Lower leg skin (tissue), 3 donors: Measurements from ENCODE around the gene FCMR.

ENCODE experiments used
- POLR2A ChIP-seq, 2 donors: fragments of 450-650 bp; IDR thresholded peaks; one replicate each; pipeline ENCODE4 v1.6.1; 2016 to 2017; ENCODE audit warnings: antibody characterized with exemption in 2 of 2, mild to moderate bottlenecking in 1 of 2, moderate library complexity in 1 of 2
- TF ChIP-seq, protein P1 (sequence below), 3 donors: fragments of 450-650 bp; IDR thresholded peaks; one replicate each; pipeline ENCODE4 v1.5.1; 2016; ENCODE audit warnings: antibody characterized with exemption in 3 of 3, mild to moderate bottlenecking in 3 of 3, moderate library complexity in 2 of 3

DNA sequence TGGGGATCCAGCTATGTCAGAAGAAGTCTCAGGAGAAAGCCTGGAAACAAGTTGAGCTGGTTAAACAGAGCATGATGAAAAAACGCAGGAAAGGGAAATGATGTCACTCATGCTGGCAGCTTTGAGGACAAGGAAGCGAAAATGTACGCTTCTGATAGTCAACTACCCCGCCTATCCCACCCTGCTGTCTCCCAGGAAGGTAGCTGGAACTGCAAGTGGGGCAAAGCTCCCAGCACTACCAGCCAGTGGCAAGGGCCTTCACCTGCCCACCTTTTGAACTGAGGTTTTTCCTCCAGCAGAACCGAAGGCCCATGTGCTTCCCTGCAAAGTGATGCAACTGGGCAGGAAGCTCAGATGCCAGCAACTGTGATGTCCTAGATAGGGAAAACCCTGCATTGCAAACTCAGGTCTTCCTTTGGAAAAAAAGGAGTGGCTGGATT is 62.6 kb downstream of the FCMR start:
- TF ChIP-seq, protein P1, sequence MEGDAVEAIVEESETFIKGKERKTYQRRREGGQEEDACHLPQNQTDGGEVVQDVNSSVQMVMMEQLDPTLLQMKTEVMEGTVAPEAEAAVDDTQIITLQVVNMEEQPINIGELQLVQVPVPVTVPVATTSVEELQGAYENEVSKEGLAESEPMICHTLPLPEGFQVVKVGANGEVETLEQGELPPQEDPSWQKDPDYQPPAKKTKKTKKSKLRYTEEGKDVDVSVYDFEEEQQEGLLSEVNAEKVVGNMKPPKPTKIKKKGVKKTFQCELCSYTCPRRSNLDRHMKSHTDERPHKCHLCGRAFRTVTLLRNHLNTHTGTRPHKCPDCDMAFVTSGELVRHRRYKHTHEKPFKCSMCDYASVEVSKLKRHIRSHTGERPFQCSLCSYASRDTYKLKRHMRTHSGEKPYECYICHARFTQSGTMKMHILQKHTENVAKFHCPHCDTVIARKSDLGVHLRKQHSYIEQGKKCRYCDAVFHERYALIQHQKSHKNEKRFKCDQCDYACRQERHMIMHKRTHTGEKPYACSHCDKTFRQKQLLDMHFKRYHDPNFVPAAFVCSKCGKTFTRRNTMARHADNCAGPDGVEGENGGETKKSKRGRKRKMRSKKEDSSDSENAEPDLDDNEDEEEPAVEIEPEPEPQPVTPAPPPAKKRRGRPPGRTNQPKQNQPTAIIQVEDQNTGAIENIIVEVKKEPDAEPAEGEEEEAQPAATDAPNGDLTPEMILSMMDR (IDR thresholded peaks at IDR 0.05) = no peak
- TF ChIP-seq POLR2A (IDR thresholded peaks at IDR 0.05) = no peak
